ENCODE data around the gene MTHFSD.
A peak's percentile ranks its signal among the peaks of the same experiment; 100 is the strongest.

MTHFSD gene

GRCh38 chr16:86549076-86549892 is 5.8 kb downstream of the MTHFSD start:
- peak; percentile 43 for DNase-seq

DNA sequence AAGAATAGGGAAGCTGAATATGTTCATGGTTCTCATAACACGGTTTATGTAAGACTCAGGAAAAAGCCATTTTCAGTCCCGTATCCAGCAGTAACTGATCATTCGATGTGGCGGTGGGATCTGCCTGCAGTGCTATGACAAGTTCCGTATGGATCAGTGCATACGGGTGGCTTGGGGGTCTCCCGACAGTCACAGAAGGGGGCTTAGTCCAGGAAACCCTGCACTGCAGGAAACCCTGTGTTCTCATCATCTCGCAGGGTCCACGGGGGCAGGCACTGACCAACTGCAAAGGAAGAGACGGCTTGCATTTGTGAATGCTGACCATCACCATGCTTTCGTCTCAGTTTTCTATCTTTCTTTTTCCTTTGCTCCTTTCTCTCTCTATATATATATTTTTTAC is 7.7 kb downstream of the MTHFSD start:
- DNase-seq, result no peak

- no peak for DNase-seq
These were observed 8.4 kb downstream of the MTHFSD start for GRCh38 chr16:86546638-86547013.

DNA sequence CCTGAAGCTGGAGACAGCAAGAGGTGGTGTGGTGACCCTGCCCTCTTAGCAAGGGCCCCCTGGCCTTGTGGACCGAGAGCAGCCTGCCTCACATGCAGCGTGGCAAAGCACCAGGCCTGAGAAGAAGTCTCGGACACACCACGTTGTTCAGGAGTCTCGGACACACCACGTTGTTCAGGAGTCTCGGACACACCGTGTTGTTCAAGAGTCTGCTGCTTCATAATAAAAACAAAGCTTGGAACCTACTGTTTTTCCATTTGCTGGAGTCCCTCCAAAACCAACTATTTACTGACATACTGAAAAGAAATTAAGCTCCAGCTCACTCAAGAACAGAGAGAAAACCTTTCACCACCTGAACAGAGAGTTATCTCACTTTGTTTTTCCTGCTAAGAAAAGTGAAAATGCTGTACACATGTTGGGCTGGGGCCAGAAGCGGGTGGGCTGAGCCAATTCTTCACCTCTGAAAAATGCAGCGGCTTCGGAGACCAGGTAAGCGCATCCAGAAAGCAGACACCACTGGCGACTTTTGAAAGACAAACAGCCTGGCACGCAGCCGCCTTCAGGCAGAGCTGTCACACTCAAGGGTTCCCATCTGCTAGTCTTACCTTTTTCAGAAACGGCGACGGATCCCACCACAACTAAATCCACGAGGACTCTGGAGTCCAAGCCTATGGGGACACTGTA is 8.9 kb downstream of the MTHFSD start:
- no peak for DNase-seq

DNA sequence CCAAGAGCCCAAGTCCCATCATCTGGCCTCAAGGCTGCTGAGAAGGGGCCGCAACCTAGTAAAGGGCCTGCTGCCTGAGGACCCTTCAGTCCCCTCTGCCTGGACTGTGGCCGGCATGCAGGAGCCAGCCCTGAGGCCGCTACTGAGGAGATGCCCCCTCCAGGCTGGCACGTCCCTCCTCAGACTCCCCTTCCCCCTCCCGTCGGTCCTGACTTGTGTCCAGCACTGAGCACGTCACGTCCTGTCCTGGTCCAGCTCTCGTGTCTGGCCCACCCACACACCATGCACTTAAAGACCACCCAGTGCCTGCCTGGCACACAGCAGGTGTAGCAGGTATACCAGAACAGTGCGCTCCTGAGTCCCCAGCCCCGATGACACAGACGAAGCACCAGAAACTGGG is 9.6 kb downstream of the MTHFSD start:
- DNase-seq, result no peak

GRCh38 chr16:86542756-86543750 is 12.0 kb downstream of the MTHFSD start:
- DNase-seq, result no peak

DNA sequence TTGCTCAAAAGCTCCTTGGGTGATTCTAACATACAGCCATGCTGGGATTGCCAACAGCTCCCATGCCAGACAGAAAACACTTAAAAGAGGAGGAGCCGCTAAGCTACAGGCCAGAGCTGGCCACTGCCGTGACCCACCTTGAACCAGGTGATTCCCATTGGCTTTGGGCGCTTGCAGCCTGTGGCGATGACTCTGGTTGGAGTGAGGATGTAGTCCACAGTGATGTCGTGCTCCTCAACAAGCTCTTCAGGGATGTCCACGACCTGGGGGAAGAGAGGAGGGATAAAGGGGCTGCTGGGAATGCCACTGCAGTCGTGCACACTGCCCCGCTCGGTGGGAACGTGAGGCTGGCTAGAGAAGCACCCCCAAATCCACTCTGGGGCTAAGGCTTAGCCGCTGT is 13.5 kb downstream of the MTHFSD start:
- no peak for DNase-seq

DNA sequence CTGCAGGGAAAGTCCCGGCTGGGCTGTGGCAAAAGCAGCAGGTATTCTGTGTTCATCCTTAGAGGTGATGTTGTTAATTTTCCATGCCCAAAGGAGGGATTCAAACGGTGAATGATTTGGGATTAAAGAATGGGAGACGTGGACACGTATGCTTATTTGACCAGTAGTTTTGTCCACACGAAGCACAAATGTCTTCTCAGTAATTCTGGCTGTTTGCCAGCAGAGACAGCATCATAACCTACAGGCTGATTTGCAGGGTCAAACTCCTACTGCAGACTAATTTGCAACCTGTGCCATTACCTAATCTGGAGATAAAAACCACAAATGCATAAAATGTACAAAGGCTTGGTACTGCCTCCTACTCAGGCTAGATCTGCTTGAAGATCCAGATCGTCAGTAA is 14.1 kb downstream of the MTHFSD start:
- DNase-seq, result no peak

GRCh38 chr16:86538196-86538780 is 16.7 kb downstream of the MTHFSD start:
- DNase-seq, result no peak

- no peak for DNase-seq
These were observed 17.5 kb downstream of the MTHFSD start for GRCh38 chr16:86537486-86537885.

DNA sequence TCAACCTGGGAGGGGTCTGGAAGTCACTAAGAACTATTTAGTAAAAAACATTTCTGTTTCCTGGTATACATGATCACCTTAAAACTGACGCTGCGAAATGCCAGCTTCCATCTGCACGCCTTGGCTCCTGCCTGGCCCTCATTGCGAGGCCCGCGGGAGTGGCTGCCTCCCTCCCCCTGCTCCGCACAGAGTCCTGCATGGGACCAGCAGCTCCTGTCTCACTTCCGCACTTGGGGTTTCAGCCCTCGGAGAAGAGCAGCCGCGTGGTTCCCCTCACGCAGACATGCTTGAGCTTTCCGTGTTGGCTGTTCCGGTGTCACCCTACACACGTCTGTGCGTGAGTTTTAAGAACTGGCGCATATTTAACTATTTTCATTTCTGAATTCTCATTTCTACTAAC is 18.4 kb downstream of the MTHFSD start:
- no peak for DNase-seq

GRCh38 chr16:86534779-86535615 is 20.0 kb downstream of the MTHFSD start:
- DNase-seq, result no peak

- DNase-seq, result no peak
These were observed 21.2 kb downstream of the MTHFSD start for GRCh38 chr16:86533767-86534351.

DNA sequence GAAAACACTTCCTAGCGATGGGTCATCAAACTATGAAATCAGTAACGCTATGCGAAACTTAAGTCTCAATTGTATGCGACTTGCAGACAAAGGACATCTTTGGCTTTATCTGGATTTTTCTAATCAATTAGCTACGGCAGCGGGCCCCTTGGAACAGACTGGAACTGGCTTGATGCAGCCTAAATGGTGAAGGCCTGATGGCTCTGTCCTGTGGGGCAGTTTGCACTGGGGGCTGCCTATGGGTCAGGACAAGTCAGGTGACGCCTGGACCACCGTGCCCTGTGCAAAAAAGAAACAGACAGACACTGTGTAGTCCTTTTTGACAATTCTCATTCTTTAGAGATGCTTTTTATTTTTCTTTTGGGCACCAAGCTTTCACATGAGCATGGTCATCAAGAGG is 22.0 kb downstream of the MTHFSD start:
- DNase-seq, result no peak

DNA sequence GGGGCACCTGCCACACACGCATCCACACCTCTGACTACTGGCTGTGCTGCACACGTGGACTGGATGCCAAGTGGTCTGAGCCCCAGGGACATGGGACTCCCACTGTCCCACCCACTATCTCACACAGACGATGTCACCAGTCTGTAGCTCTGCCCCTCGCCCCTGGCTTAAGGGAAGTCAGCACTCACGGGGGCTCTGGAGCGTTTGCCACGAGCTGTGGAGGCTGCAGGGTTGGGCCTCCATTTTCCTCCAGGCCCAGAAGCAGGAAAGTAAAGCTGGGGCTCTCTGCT is 22.6 kb downstream of the MTHFSD start:
- no peak for DNase-seq

DNA sequence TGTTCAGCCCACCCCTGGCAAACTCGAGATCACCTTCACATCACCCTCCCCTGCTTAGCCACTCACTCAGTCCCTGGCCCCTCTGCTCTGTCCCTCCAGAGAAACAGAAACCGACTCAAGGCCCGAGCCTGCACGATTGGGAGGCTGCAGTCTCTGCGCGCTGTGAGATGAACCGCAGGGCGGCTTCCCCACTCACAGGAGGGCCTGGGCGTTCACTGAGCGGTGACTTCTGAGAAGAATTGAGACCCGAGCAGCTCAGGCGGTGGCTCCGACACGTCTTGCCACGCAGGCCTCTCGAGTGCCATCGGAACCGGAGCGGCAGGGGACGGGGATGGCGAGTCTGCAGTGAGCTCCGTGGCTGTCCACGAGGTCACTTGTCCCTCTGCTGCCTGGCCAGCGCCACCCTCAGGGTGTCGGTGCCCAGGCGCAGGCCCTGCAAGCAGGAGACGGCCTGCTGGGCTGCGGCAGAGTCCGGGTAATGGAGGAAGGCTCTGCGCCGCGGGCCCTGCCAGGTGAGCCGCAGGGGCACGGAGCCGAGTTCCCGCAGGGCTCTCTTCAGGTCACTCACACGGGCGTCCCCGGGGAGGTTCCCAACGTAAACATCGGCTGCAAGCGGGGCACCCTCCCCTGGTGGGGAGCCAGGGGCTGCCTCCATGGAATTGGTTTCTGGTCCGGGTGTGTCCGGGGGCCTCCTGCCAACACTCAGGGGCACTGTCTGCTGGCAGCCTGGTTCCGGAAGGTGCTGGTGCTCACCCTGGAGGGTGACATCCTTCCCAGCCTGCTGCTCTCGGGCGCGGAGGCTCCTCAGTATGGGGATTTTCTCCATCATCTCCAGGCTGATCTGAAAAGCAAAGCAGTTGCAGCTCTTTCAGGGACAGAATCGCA is 23.2 kb downstream of the MTHFSD start:
- no peak for DNase-seq

- DNase-seq, result no peak
These were observed 23.9 kb downstream of the MTHFSD start for GRCh38 chr16:86531191-86531545.

DNA sequence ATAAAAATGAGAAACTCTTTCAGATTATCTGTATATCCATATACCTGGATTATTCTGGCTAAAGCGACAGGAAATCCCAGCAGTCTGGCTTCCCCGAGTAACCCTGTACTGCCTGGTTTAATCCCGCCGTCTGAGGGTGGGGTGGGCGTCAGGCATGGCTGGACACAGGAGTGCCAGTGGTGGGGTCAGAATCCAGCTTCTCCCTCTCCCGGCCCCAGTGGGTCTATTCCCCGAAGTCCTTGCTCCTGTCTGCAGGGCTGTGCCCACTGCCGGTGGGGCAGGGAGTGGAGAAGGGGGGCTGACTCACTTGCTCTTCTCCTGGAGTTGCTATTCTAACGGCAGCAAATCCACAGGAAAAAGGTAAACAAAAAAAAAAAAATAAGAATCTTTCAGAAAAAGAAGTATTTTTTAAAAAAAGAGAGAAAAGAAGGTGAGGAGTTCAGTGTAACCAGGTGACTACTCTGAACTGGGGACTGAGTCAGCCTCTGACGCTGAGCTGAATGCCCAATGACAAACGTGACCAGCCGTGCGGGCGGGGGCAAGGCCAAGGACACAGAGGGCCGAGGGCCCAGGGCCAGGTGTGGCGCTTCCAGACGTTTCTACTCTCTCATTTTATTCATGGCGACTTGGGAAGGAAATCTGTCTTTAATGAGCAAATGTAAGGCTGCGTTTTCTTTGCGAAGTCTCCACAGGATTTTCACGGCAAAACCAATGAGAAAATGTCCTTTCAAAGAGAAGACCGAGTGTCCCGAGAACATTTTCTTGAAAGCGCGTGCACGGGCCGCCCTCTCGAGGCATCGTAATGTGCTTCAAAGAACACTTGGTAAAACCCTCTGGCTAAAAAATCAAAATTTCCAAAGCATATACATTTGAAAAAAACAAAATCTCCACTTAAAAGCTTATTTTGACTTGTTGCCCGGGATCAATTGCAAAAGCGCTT is 24.5 kb downstream of the MTHFSD start:
- no peak for DNase-seq

- DNase-seq, result no peak
These were observed 25.9 kb downstream of the MTHFSD start for GRCh38 chr16:86529160-86529559.
